Esophagus muscularis mucosa (tissue), 4 donors: ENCODE results near the gene BTBD9. TPM values are rescaled to one million over a fixed set of nuclear protein-coding genes. Genes with fewer than 3 reads are reported as not detected.
A peak's percentile ranks its signal among the peaks of the same experiment; 100 is the strongest.

ENCODE experiments used
- DNase-seq: peaks from one replicate; pipeline ENCODE4 v3.0.0-alpha.2; 2017; ENCODE audit errors: extremely low spot score
- H3K27ac ChIP-seq, 4 donors: fragments of 200-600 bp; sonication (generic); replicated peaks in 1 of 4; 1 replicate in 3 of 4; 2 replicates in 1 of 4; pipeline ENCODE4 v1.5.1; 2016 to 2019; ENCODE audit warnings: mild to moderate bottlenecking in 1 of 4
- H3K27me3 ChIP-seq, 4 donors: fragments of 200-600 bp; sonication (generic); one replicate each; pipeline versions ENCODE4 v1.5.1 to v1.6.0; 2016 to 2019
- H3K36me3 ChIP-seq, 4 donors: fragments of 200-600 bp; sonication (generic); one replicate each; pipeline ENCODE4 v1.5.1; 2016 to 2019
- H3K4me1 ChIP-seq, 4 donors: fragments of 200-600 bp; sonication (generic); one replicate each; pipeline ENCODE4 v1.5.1; 2016 to 2019
- H3K4me3 ChIP-seq, 4 donors: fragments of 200-600 bp; sonication (generic); 1 replicate in 2 of 4; 2 replicates in 2 of 4; pipeline ENCODE4 v1.5.1; 2016 to 2019; ENCODE audit warnings: mild to moderate bottlenecking in 4 of 4, moderate library complexity in 1 of 4
- H3K9me3 ChIP-seq, 4 donors: fragments of 200-600 bp; sonication (generic); 1 replicate in 3 of 4; 2 replicates in 1 of 4; pipeline ENCODE4 v1.5.1; 2016 to 2019
- EP300 ChIP-seq: sonication (generic); formaldehyde crosslinking; IDR thresholded peaks from one replicate; pipeline ENCODE4 v1.6.1; 2017; ENCODE audit warnings: antibody characterized with exemption
- POLR2A ChIP-seq: fragments of 450-650 bp; IDR thresholded peaks from one replicate; pipeline ENCODE4 v1.6.1; 2017; ENCODE audit warnings: antibody characterized with exemption, moderate library complexity, mild to moderate bottlenecking, low read depth
- POLR2AphosphoS5 ChIP-seq, 2 donors: sonication (generic); formaldehyde crosslinking; IDR thresholded peaks; one replicate each; pipeline ENCODE4 v1.6.1; 2017; ENCODE audit warnings: antibody characterized with exemption in 2 of 2
- WGBS: methylation state at CpG from one replicate; pipeline ENCODE4 v1.1.5; 2018; 5-methylcytosine and 5-hydroxymethylcytosine counted together
- intact Hi-C: fragments of 100-400 bp; cut with DNase I; formaldehyde crosslinking; loops from one replicate; pipeline ENCODE4 v1.15.1; 2023
- total RNA-seq, 4 donors: library from RNA; depleted of rRNA; stranded (reverse); fragments of >200 nt; gene quantifications; one replicate each; pipeline versions ENCODE4 v1.1.0 to v1.2.1, GENCODE V29; 2016
- TF ChIP-seq, protein P1 (sequence below), 3 experiments: fragments of 200-600 bp in 2 of 3; fragments of 450-650 bp in 1 of 3; sonication (generic) in 2 of 3; IDR thresholded peaks; one replicate each; pipeline ENCODE4 v1.5.1; 2017 to 2019; ENCODE audit warnings: antibody characterized with exemption in 3 of 3, mild to moderate bottlenecking in 2 of 3, moderate library complexity in 1 of 3

The BTBD9 gene
- total RNA-seq, 4 donors from 2014 or later: 9.4 to 14.1 (median 11.2) TPM

DNA sequence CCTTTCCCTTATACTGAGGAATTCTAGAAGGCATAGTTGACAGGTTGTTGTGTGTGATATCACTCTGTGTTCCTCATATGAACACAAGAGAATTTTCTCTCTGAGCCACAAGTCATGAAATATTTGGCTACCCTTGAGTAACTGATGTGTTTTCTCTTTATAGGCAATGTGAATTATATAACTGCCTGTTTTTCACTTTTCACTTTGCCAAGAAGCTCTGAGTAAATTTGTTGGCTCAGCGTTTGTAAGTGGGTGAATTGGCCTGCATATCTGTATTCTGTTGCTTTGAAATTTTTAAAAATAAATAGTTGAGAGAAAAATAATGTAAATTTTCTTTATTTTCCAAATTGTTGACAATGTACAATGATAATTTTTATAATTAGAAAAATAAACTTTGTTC lies 5.2 kb upstream of the BTBD9 start:
- no peak for TF ChIP-seq POLR2AphosphoS5 (IDR thresholded peaks at IDR 0.05)
- no peak for TF ChIP-seq POLR2A
- Histone ChIP-seq H3K9me3 (no peaks in the 10 kb centered on the region), H3K4me3 (no peak overlapping the region), H3K4me1 (peaks cover 11 to 16% (median 13%) of the 10 kb centered on the region in 4 donors), H3K27me3 (no peaks in the 10 kb centered on the region), H3K27ac (no peak overlapping the region), H3K36me3 (no peaks in the 10 kb centered on the region)
- intact Hi-C loops: loop anchor here (10.0 kb wide), 1 partner anchor 60 kb away; the partner anchor contains the start of gene GLO1
- 58% methylated on average over 1 of the region's 1 CpG for WGBS
- no peak for DNase-seq

DNA sequence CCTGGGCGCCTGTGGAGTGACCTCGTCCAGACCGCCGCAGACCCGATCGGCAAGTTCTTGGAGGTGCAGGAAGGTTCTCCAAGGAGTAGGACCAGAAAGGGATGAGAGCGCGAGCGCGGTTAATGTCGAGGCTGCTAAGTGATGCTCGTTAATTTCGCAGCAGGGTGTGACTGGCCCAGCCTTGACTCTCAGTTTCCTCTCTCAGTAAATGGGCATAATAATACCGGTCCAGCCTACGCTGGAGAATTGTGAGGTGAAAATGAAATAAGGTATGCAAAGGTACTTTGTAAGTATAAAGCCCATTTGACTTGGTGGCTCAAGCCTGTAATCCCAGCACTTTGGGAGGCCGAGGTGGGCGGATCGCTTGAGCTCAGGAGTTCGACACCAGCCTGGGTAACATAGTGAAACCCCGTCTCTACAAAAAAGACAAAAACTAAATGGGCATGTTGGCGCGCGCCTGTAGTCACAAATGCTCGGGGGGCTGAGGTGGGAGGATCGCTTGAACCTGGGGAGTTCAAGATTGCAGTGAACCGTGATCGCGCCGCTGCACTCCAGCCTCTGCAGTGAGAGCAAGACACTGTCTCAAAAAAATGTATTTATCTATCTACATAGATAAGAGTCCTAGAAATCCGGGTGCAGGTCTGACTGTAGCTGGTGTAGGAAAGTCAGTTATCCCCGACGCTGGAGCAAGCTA lies 634 bp upstream of the BTBD9 start:
- peak; percentile 94 for DNase-seq
- Histone ChIP-seq H3K27me3 (no peaks in the 10 kb centered on the region), H3K36me3 (no peaks in the 10 kb centered on the region), H3K4me3 (peak overlapping the region; percentile 75 to 90 (median 83)), H3K4me1 (peaks cover 16 to 24% (median 23%) of the 10 kb centered on the region in 4 donors), H3K9me3 (no peaks in the 10 kb centered on the region), H3K27ac (peak overlapping the region; percentile 87 to 94 (median 90))
- intact Hi-C loops: loop anchor here (10.0 kb wide), 1 partner anchor 64 kb away; the partner anchor contains the start of gene GLO1
- TF ChIP-seq EP300: no peak
- 7% methylated on average over 32 of the region's 32 CpGs for WGBS

DNA sequence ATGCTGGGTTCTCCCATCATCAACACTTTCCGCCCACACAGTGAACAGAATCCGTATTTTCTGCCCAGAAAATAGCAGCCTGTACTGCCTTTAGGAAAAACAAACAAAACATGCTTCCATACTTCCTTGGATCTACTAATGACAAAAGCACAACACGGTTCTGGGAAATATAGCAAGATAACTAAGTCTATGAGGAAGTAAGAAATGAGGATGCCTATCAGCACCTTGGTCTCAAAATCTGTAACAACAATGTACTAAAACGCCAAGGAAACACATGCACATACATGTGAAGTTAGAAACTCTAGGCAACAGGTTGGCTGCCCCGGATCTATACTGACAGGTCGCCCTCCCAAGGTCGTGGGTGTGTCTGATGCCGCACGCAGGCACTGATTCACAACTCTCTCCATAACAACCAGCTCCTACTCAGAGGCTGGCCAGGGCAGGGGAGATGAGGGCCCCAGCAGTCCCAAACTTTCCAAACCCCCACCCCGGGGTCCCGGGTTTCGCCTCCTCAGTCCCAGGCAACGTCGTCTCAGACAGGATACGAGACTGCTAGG lies 710 bp downstream of the BTBD9 start:
- no peak for DNase-seq
- no peaks in the 10 kb centered on the region for H3K9me3 ChIP-seq
- intact Hi-C loops: no loop called here
- H3K27me3 ChIP-seq: no peaks in the 10 kb centered on the region
- peak overlapping the region; percentile 75 to 90 (median 83) for H3K4me3 ChIP-seq
- TF ChIP-seq POLR2AphosphoS5 (IDR thresholded peaks at IDR 0.05) (no peak), EP300 (no peak), POLR2A (no peak)
- TF ChIP-seq, protein P1, sequence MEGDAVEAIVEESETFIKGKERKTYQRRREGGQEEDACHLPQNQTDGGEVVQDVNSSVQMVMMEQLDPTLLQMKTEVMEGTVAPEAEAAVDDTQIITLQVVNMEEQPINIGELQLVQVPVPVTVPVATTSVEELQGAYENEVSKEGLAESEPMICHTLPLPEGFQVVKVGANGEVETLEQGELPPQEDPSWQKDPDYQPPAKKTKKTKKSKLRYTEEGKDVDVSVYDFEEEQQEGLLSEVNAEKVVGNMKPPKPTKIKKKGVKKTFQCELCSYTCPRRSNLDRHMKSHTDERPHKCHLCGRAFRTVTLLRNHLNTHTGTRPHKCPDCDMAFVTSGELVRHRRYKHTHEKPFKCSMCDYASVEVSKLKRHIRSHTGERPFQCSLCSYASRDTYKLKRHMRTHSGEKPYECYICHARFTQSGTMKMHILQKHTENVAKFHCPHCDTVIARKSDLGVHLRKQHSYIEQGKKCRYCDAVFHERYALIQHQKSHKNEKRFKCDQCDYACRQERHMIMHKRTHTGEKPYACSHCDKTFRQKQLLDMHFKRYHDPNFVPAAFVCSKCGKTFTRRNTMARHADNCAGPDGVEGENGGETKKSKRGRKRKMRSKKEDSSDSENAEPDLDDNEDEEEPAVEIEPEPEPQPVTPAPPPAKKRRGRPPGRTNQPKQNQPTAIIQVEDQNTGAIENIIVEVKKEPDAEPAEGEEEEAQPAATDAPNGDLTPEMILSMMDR (IDR thresholded peaks at IDR 0.05): no peak
- 4% methylated on average over 15 of the region's 15 CpGs for WGBS
- peaks cover 21 to 32% (median 23%) of the 10 kb centered on the region in 4 donors for H3K4me1 ChIP-seq
- no peaks in the 10 kb centered on the region for H3K36me3 ChIP-seq
- peak overlapping the region; percentile 87 to 94 (median 90) for H3K27ac ChIP-seq

DNA sequence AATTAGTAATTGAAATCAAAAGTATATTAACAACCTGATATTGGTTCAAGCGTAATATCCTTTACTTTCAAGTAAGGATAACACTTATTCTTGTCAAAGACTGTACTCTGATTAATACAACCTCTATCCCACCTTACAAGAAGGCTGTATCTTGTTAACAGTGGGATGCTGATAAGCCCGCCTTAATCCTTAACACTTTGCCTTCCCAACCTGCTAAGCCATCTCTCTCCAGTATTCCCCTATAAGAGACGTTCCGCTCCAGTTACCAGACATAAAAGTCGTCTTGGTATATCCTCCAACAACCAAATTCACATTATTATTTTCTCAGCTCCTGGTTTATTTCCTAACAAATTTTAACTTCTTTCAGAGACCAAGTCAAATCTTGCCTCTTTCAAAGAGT lies 2.0 kb downstream of the BTBD9 start:
- no peak for DNase-seq
- no peaks in the 10 kb centered on the region for H3K9me3 ChIP-seq
- TF ChIP-seq EP300 (no peak), POLR2A (no peak), POLR2AphosphoS5 (IDR thresholded peaks at IDR 0.05) (no peak)
- TF ChIP-seq, protein P1 (IDR thresholded peaks at IDR 0.05): no peak
- H3K27ac ChIP-seq: no peak overlapping the region
- intact Hi-C loops: no loop called here
- H3K27me3 ChIP-seq: no peaks in the 10 kb centered on the region
- H3K36me3 ChIP-seq: no peaks in the 10 kb centered on the region
- 95% methylated on average over 5 of the region's 5 CpGs for WGBS
- H3K4me1 ChIP-seq: peaks cover 22 to 35% (median 26%) of the 10 kb centered on the region in 4 donors
- no peak overlapping the region for H3K4me3 ChIP-seq

DNA sequence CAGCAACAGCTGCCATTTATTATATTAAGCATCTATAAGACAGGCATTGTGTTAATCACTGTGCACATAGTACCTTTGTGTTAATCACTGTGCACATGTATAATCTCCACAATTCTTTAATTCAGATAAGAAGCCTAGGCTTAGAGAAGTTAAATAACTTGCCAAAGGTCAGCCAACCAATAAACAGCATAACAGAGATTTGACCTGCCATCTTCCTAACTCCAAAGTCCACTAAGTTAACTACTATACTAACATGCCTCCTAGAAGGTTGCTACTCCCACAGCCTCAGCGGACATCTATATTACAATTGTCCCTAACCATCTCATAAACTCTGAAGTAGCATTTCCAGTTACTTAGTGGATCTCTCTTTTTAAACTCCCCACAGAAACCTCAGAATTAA lies 3.7 kb downstream of the BTBD9 start:
- TF ChIP-seq POLR2A (no peak), POLR2AphosphoS5 (IDR thresholded peaks at IDR 0.05) (no peak), EP300 (no peak)
- TF ChIP-seq, protein P1 (IDR thresholded peaks at IDR 0.05): no peak
- WGBS: 88% methylated on average over 1 of the region's 1 CpG
- intact Hi-C loops: no loop called here

More for the DNA sequence above, 3.7 kb downstream of the BTBD9 start:
- Histone ChIP-seq H3K4me3 (no peak overlapping the region), H3K27me3 (no peaks in the 10 kb centered on the region), H3K27ac (no peak overlapping the region), H3K36me3 (no peaks in the 10 kb centered on the region), H3K9me3 (no peaks in the 10 kb centered on the region), H3K4me1 (peaks cover 18 to 29% (median 21%) of the 10 kb centered on the region in 4 donors)
- no peak for DNase-seq
